Calu3 (cell line): ENCODE data around the gene BTBD1. TPM values are rescaled to one million over a fixed set of nuclear protein-coding genes. Genes with fewer than 3 reads are reported as not detected.

ENCODE experiments used
- BruUV-seq: library from RNA; stranded (reverse); fragments of 400-500 nt; replicated peaks from 2 replicates; lab custom pipeline; 2021; lab: Mats Ljungman, UMichigan
- CTCF ChIA-PET: fragments of 300-600 bp; sonication (Branson Sonifier 250); formaldehyde crosslinking; loops from one replicate; lab custom pipeline; 2022; ENCODE audit warnings: antibody characterized with exemption; lab: Charles Lee
- DNase-seq: peaks from one replicate; pipeline ENCODE4 v3.0.0; 2022
- H3K27ac Mint-ChIP-seq: one replicate; pipeline ENCODE4 v1.8.0; 2022; ENCODE audit warnings: mixed read lengths; ENCODE audit not compliant: unreplicated experiment
- H3K27me3 Mint-ChIP-seq: one replicate; pipeline ENCODE4 v1.8.0; 2022; ENCODE audit warnings: mixed read lengths; ENCODE audit not compliant: unreplicated experiment
- H3K36me3 Mint-ChIP-seq: one replicate; pipeline ENCODE4 v1.8.0; 2022; ENCODE audit warnings: mild to moderate bottlenecking, moderate library complexity, mixed read lengths; ENCODE audit not compliant: insufficient read depth, unreplicated experiment
- H3K4me1 Mint-ChIP-seq: one replicate; pipeline ENCODE4 v1.8.0; 2022; ENCODE audit warnings: mild to moderate bottlenecking, low read depth, mixed read lengths; ENCODE audit not compliant: unreplicated experiment
- H3K4me3 Mint-ChIP-seq: one replicate; pipeline ENCODE4 v1.8.0; 2022; ENCODE audit warnings: mild to moderate bottlenecking, low read depth, moderate library complexity, mixed read lengths; ENCODE audit not compliant: unreplicated experiment
- H3K9me3 Mint-ChIP-seq: one replicate; pipeline ENCODE4 v1.8.0; 2022; ENCODE audit warnings: low read depth, mixed read lengths; ENCODE audit not compliant: unreplicated experiment
- intact Hi-C: fragments of 100-400 bp; cut with micrococcal nuclease; formaldehyde crosslinking; loops from one replicate; pipeline ENCODE4 v1.10.0; 2022; ENCODE audit not compliant: unreplicated experiment
- total RNA-seq: library from RNA; stranded (reverse); gene quantifications from 2 replicates; pipeline ENCODE4 v1.2.3, GENCODE V29; 2022
- TF ChIP-seq, protein P1 (sequence below): fragments of 200-600 bp; IDR thresholded peaks from one replicate; pipeline ENCODE4 v1.8.0; 2022; ENCODE audit warnings: antibody characterized with exemption; ENCODE audit not compliant: unreplicated experiment

BTBD1 gene
- total RNA-seq, 1 experiment from 2014 or later, result 73.2 TPM

DNA sequence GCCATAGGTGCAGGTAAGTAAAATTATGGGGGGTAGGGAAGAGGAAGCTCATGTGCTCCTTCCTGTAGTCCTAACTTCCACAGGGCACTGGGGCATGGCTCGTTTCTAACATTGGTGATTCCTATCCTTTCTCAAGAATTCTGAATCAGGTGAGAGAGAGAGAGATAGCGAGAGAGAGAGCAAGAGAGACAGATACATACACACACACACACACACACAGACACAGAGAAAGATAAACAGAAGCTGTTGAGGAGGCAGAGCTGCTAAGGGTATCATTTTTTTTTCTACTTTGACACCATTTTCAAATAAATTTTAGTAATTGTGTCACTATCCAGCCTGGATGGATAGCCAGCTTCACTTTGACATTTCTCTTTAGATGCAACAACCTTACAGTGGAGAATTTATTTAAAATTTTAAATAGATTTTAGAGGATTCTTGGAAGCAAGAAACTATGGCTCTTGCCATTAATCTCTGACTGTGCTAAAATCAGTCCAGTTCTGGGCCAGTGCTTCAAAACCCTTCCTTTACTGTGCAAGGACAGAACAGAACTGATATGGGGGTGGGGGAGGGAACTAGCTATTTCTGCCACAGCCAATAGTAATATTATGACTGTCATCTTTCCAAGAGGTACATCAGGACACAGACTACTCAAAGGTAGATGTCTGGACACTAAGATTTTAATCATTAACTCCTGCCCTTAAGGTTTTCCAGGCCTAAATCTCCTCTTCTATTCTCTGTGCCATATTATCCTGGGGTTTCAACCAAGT lies 95.7 kb downstream of the BTBD1 start:
- Mint-ChIP-seq H3K27ac (no peak overlapping the region), H3K9me3 (no peaks in the 10 kb centered on the region), H3K27me3 (no peaks in the 10 kb centered on the region), H3K36me3 (no peaks in the 10 kb centered on the region), H3K4me1 (no peaks in the 10 kb centered on the region), H3K4me3 (no peak overlapping the region)
- CTCF ChIA-PET, result no interaction called here
- BruUV-seq, result no TSS peak
- intact Hi-C loops, result no loop called here
- DNase-seq, result no peak
- TF ChIP-seq, protein P1, sequence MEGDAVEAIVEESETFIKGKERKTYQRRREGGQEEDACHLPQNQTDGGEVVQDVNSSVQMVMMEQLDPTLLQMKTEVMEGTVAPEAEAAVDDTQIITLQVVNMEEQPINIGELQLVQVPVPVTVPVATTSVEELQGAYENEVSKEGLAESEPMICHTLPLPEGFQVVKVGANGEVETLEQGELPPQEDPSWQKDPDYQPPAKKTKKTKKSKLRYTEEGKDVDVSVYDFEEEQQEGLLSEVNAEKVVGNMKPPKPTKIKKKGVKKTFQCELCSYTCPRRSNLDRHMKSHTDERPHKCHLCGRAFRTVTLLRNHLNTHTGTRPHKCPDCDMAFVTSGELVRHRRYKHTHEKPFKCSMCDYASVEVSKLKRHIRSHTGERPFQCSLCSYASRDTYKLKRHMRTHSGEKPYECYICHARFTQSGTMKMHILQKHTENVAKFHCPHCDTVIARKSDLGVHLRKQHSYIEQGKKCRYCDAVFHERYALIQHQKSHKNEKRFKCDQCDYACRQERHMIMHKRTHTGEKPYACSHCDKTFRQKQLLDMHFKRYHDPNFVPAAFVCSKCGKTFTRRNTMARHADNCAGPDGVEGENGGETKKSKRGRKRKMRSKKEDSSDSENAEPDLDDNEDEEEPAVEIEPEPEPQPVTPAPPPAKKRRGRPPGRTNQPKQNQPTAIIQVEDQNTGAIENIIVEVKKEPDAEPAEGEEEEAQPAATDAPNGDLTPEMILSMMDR, result no peak

DNA sequence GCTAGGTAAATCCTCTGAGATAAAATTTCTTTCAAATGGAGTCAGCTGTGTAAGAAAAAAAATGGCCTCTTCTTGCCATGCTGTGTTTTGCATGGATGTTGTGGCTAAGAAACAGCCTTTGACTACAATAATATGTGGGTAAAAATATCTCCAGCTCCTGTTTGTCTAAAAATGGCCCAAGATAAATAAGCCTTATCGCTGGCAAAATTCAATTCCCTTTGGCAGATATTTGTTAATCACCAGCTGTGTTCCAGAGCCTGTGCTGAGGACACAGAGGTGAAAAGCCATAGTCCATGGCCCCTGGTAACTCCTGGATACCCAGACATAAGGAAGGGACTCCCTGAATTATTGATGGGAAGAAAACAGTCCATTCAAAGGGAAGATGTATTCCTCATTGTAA lies 96.4 kb downstream of the BTBD1 start:
- no peaks in the 10 kb centered on the region for H3K27me3 Mint-ChIP-seq
- intact Hi-C loops, result no loop called here
- no peaks in the 10 kb centered on the region for H3K36me3 Mint-ChIP-seq
- H3K4me1 Mint-ChIP-seq, result no peaks in the 10 kb centered on the region
- CTCF ChIA-PET, result no interaction called here
- H3K9me3 Mint-ChIP-seq, result no peaks in the 10 kb centered on the region
- TF ChIP-seq, protein P1, result no peak
- BruUV-seq, result no TSS peak
- H3K4me3 Mint-ChIP-seq, result no peak overlapping the region
- no peak overlapping the region for H3K27ac Mint-ChIP-seq
- DNase-seq, result no peak

DNA sequence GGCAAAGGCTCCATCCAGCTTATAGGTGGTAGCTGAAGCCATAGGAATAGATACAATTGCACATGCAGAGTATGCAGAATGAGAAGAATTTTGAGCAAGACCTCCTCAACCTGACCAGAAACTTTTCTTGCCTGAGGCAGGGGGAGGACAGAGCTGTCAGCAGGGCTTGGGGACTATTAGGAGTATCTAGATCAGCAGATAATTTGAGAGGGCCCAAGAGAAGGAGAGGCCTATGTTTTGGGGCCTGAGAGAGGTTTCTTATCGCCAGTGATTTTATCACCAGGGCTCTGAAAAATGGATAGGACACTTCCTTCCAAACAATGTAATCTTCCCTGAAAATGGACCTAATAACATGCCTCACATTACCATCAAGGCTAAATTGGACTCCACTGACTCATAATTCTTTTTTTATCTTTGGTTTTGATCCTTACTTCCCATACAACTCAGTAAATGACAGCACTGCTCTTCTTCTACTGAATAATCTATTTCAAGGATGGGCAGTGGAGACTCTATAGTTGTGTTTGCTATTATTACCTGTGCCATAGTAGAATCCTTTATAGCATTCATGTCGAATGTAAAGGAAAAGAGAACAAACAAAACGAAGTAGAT lies 96.9 kb downstream of the BTBD1 start:
- no peak overlapping the region for H3K27ac Mint-ChIP-seq
- TF ChIP-seq, protein P1, result no peak
- no peak overlapping the region for H3K4me3 Mint-ChIP-seq
- no peaks in the 10 kb centered on the region for H3K27me3 Mint-ChIP-seq
- intact Hi-C loops, result no loop called here
- no peaks in the 10 kb centered on the region for H3K9me3 Mint-ChIP-seq
- no TSS peak for BruUV-seq
- H3K4me1 Mint-ChIP-seq, result no peaks in the 10 kb centered on the region
- DNase-seq, result no peak
- CTCF ChIA-PET, result interaction anchor here (1.4 kb wide), 1 partner anchor 28 kb away, joined by 3 read pairs; no protein-coding TSS in a partner anchor
- no peaks in the 10 kb centered on the region for H3K36me3 Mint-ChIP-seq

DNA sequence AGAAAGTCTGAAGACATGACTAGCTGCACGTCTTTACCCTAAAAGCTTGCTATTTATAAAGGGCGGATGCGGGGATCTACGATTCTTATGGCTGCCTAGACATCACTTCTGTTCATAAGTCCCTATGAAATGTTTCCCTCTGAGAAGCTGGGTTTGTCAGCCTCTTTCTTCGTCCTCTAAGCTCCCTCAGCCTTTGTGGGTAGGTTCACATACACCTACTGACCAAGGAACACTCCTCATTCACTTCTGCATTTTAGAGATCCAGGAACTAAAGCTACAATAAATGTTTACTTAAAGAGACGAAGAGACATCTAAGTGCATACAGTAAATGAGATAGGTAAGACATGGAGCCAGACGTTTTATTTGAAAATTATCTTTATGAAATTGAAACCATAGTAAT lies 97.7 kb downstream of the BTBD1 start:
- Mint-ChIP-seq H3K4me1 (no peaks in the 10 kb centered on the region), H3K27ac (no peak overlapping the region), H3K4me3 (no peak overlapping the region), H3K36me3 (no peaks in the 10 kb centered on the region), H3K27me3 (no peaks in the 10 kb centered on the region), H3K9me3 (no peaks in the 10 kb centered on the region)
- CTCF ChIA-PET, result interaction anchor here (0.5 to 1.4 kb wide), 2 partner anchors 27 to 46 kb away, joined by 3 read pairs; no protein-coding TSS in a partner anchor
- BruUV-seq, result no TSS peak
- intact Hi-C loops, result no loop called here
- TF ChIP-seq, protein P1, result no peak
- DNase-seq, result no peak
